Measurements from ENCODE around the gene UTP3. TPM values are rescaled to one million over a fixed set of nuclear protein-coding genes. Genes with fewer than 3 reads are reported as not detected.
"Not testable (repeated sequence)": the region's sequence is repeated elsewhere in the genome, so short reads cannot be mapped to it uniquely, and the experiment has no call there.

Gene UTP3
- total and polyA plus RNA-seq, 2 donors (not counting 3 experiments of a cell fraction or from before 2014, with no cell fraction given), result 8.7 to 32.8 TPM

- intact Hi-C loops (cut with micrococcal nuclease), result no loop called here
- FAIRE-seq, result no peak
Measured at GRCh38 chr4:70701271-70701670, 12.9 kb downstream of the UTP3 start.

GRCh38 chr4:70702592-70702991 lies 14.3 kb downstream of the UTP3 start:
- H3K27me3 ChIP-seq (ENCODE audit: control insufficient read depth in 2 of 2, insufficient read depth in 2 of 2, low read length in 2 of 2); H2AFZ ChIP-seq (ENCODE audit: low read depth, low read length); H3K4me2 ChIP-seq (ENCODE audit: insufficient read depth, low read length); H3K27ac ChIP-seq (ENCODE audit: insufficient read depth, low read depth, low read length); H3K9me3 ChIP-seq (replicated peaks; ENCODE audit: control insufficient read depth, insufficient read depth, low read length); H3K36me3 ChIP-seq (ENCODE audit: control insufficient read depth in 2 of 2, extremely low read depth in 1 of 2, insufficient read depth in 2 of 2, low read length in 2 of 2); H3K9me1 ChIP-seq (replicated peaks; ENCODE audit: control insufficient read depth, extremely low read depth, insufficient read depth, low read length); DNase-seq (ENCODE audit: low read depth, low spot score); FAIRE-seq; H3K9ac ChIP-seq (replicated peaks; ENCODE audit: extremely low read depth, insufficient read depth, low read length); BruUV-seq (replicated peaks); POLR2A ChIA-PET; H3K4me3 ChIP-seq (replicated peaks in 1 of 3; ENCODE audit: insufficient read depth in 1 of 3, low read depth in 1 of 3, low read length in 3 of 3); dilution Hi-C loops (cut with MboI; ENCODE audit: extremely low pct_ligation_motif_present, low sequenced_read_pairs); intact Hi-C loops (cut with micrococcal nuclease); H4K20me1 ChIP-seq (replicated peaks; ENCODE audit: control insufficient read depth, extremely low read depth, insufficient read depth, low read length): not testable (repeated sequence)
- Histone ChIP-seq H3K79me2 (ENCODE audit: control insufficient read depth, insufficient read depth, low read length) (peaks cover 19% of the 10 kb centered on the region), H3K4me1 (ENCODE audit: control insufficient read depth, extremely low read depth, insufficient read depth, low read length) (peaks cover 20% of the 10 kb centered on the region)
- CTCF ChIA-PET, result interaction anchor here (4.2 kb wide), 1 partner anchor 33 kb away, joined by 25 read pairs; no protein-coding TSS in a partner anchor

More at GRCh38 chr4:70701271-70701670, 12.9 kb downstream of the UTP3 start:
- Histone ChIP-seq H2AFZ (ENCODE audit: low read depth, low read length) (no peak overlapping the region), H3K9ac (replicated peaks; ENCODE audit: extremely low read depth, insufficient read depth, low read length) (no peak overlapping the region), H3K4me2 (ENCODE audit: insufficient read depth, low read length) (no peak overlapping the region), H3K36me3 (ENCODE audit: control insufficient read depth in 2 of 2, extremely low read depth in 1 of 2, insufficient read depth in 2 of 2, low read length in 2 of 2) (no peaks in the 10 kb centered on the region), H3K4me1 (ENCODE audit: control insufficient read depth, extremely low read depth, insufficient read depth, low read length) (peaks cover 14% of the 10 kb centered on the region), H3K79me2 (ENCODE audit: control insufficient read depth, insufficient read depth, low read length) (peaks cover 7% of the 10 kb centered on the region), H3K27ac (ENCODE audit: insufficient read depth, low read depth, low read length) (no peak overlapping the region), H3K9me3 (replicated peaks; ENCODE audit: control insufficient read depth, insufficient read depth, low read length) (no peaks in the 10 kb centered on the region), H4K20me1 (replicated peaks; ENCODE audit: control insufficient read depth, extremely low read depth, insufficient read depth, low read length) (no peaks in the 10 kb centered on the region), H3K9me1 (replicated peaks; ENCODE audit: control insufficient read depth, extremely low read depth, insufficient read depth, low read length) (peaks cover under 1% of the 10 kb centered on the region), H3K27me3 (ENCODE audit: control insufficient read depth in 2 of 2, insufficient read depth in 2 of 2, low read length in 2 of 2) (no peaks in the 10 kb centered on the region), H3K4me3 (replicated peaks in 1 of 3; ENCODE audit: insufficient read depth in 1 of 3, low read depth in 1 of 3, low read length in 3 of 3) (no peak overlapping the region)
- dilution Hi-C loops (cut with MboI; ENCODE audit: extremely low pct_ligation_motif_present, low sequenced_read_pairs), result no loop called here
- DNase-seq (ENCODE audit: low read depth, low spot score), result no peak
- no peak for TF ChIP-seq MAX (IDR thresholded peaks at IDR 0.05; ENCODE audit: insufficient read depth, insufficient read length)
- TF ChIP-seq POLR2AphosphoS5 (IDR thresholded peaks at IDR 0.05; ENCODE audit: insufficient read depth, low read depth, low read length), result no peak
- TF ChIP-seq EZH2 (IDR thresholded peaks at IDR 0.05; ENCODE audit: borderline replicate concordance, low read depth, low read length, severe bottlenecking), result no peak
- no peak for TF ChIP-seq POLR2A (IDR thresholded peaks at IDR 0.05; ENCODE audit: low read depth, low read length)
- no peak for TF ChIP-seq CTCF (IDR thresholded peaks at IDR 0.05; ENCODE audit: extremely low read depth in 1 of 2, insufficient read depth in 1 of 2, low read depth in 1 of 2, low read length in 2 of 2)
- no peak for TF ChIP-seq FOS (IDR thresholded peaks at IDR 0.05; ENCODE audit: borderline replicate concordance, insufficient read depth, low read length)
- no peak for TF ChIP-seq MYC (IDR thresholded peaks at IDR 0.05; ENCODE audit: low read depth, low read length)
- TF ChIP-seq JUN (IDR thresholded peaks at IDR 0.05; ENCODE audit: borderline replicate concordance, insufficient read depth, insufficient read length, low read depth), result no peak
- TF ChIP-seq GATA2 (IDR thresholded peaks at IDR 0.05; ENCODE audit: insufficient read depth, insufficient read length, low read depth, low read length), result no peak
- CTCF ChIA-PET, result interaction anchor here (0.8 kb wide), 1 partner anchor 14 kb away, joined by 4 read pairs; no protein-coding TSS in a partner anchor
- no TSS peak for BruUV-seq (replicated peaks)
- POLR2A ChIA-PET, result no interaction called here

Measured in endothelial cell of umbilical vein (primary cell).